ENCODE data around the gene PACRGL. TPM values are rescaled to one million over a fixed set of nuclear protein-coding genes. Genes with fewer than 3 reads are reported as not detected.
"Not testable (repeated sequence)": the region's sequence is repeated elsewhere in the genome, so short reads cannot be mapped to it uniquely, and the experiment has no call there.

The PACRGL gene
- total and polyA plus RNA-seq, 9 of the 15 experiments (the other 6 are each of a cell fraction or from before 2014, with no cell fraction given), result 6.6 to 55.0 (median 27.5) TPM

GRCh38 chr4:20778896-20779295 lies 78.6 kb downstream of the PACRGL start (continued):
- TF ChIP-seq TSHZ1 (CRISPR knock-in tag; IDR thresholded peaks at IDR 0.05) (no peak), GABPB1 (CRISPR knock-in tag; IDR thresholded peaks at IDR 0.05) (no peak)
- TF ChIP-seq, protein P1, sequence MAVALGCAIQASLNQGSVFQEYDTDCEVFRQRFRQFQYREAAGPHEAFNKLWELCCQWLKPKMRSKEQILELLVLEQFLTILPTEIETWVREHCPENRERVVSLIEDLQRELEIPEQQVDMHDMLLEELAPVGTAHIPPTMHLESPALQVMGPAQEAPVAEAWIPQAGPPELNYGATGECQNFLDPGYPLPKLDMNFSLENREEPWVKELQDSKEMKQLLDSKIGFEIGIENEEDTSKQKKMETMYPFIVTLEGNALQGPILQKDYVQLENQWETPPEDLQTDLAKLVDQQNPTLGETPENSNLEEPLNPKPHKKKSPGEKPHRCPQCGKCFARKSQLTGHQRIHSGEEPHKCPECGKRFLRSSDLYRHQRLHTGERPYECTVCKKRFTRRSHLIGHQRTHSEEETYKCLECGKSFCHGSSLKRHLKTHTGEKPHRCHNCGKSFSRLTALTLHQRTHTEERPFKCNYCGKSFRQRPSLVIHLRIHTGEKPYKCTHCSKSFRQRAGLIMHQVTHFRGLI (CRISPR knock-in tag; IDR thresholded peaks at IDR 0.05), result no peak

- H3K9ac ChIP-seq (ENCODE audit: insufficient read depth in 1 of 2, low read depth in 2 of 2, low read length in 2 of 2); H3K4me1 ChIP-seq (replicated peaks in 1 of 2; ENCODE audit: control insufficient read depth in 2 of 2, insufficient read depth in 2 of 2, low read length in 2 of 2); DNase-seq (ENCODE audit: extremely low read depth in 1 of 4, low spot score in 3 of 4); BruUV-seq (replicated peaks); H3K9me3 ChIP-seq (replicated peaks; ENCODE audit: control insufficient read depth, insufficient read depth, low read depth, low read length); H3K4me2 ChIP-seq (ENCODE audit: insufficient read depth, low read length); CTCF ChIA-PET (ENCODE audit: low intra/inter-chr PET ratio); intact Hi-C loops (cut with micrococcal nuclease); H2AFZ ChIP-seq (ENCODE audit: low read depth, low read length); H3K9me1 ChIP-seq (ENCODE audit: control insufficient read depth, insufficient read depth, low read length); H3K4me3 ChIP-seq; H3K79me2 ChIP-seq (ENCODE audit: control insufficient read depth, insufficient read depth, low read length); H4K20me1 ChIP-seq (replicated peaks; ENCODE audit: control insufficient read depth, insufficient read depth, low read length); ATAC-seq; H3K36me3 ChIP-seq (ENCODE audit: control insufficient read depth, insufficient read depth, low read length); in situ Hi-C loops (cut with MboI); POLR2A ChIA-PET; FAIRE-seq; H3K27me3 ChIP-seq (ENCODE audit: control insufficient read depth in 2 of 2, insufficient read depth in 2 of 2, low read length in 2 of 2); H3K27ac ChIP-seq (ENCODE audit: extremely low read depth, low read depth, low read length): not testable (repeated sequence)
- TF ChIP-seq ZNF707 (CRISPR knock-in tag; conservative IDR thresholded peaks at IDR 0.05), result peak; percentile 72
- 0% methylated on average over 1 of the region's 1 CpG for WGBS (ENCODE audit: insufficient coverage, low coverage, missing lambda C conversion rate)
Observed at GRCh38 chr4:20783134-20783533, 82.9 kb downstream of the PACRGL start.
